Vagina (tissue), 2 donors: Measurements from ENCODE around the gene MYCN. TPM values are rescaled to one million over a fixed set of nuclear protein-coding genes. Genes with fewer than 3 reads are reported as not detected.

Experiments
- DNase-seq, 2 donors: peaks; one replicate each; pipeline ENCODE4 v3.0.0-alpha.2; 2017; ENCODE audit errors: extremely low spot score in 2 of 2
- H3K27ac ChIP-seq: fragments of 200-600 bp; sonication (generic); one replicate; pipeline ENCODE4 v1.5.1; 2019
- H3K27me3 ChIP-seq: fragments of 200-600 bp; sonication (generic); one replicate; pipeline ENCODE4 v1.5.1; 2019
- H3K36me3 ChIP-seq, 2 donors: fragments of 200-600 bp; sonication (generic); one replicate each; pipeline ENCODE4 v1.5.1; 2017 to 2019
- H3K4me1 ChIP-seq: fragments of 200-600 bp; sonication (generic); one replicate; pipeline ENCODE4 v1.5.1; 2019
- H3K4me3 ChIP-seq, 2 donors: fragments of 200-600 bp; sonication (generic); 1 replicate in 1 of 2; 2 replicates in 1 of 2; pipeline ENCODE4 v1.5.1; 2016 to 2019
- H3K9me3 ChIP-seq: fragments of 200-600 bp; sonication (generic); one replicate; pipeline ENCODE4 v1.5.1; 2019
- CTCF ChIP-seq, 3 experiments: fragments of 450-650 bp in 2 of 3; fragments of 200-600 bp in 1 of 3; sonication (generic) in 1 of 3; IDR thresholded peaks; one replicate each; pipeline ENCODE4 v1.5.1; 2017 to 2019; ENCODE audit warnings: antibody characterized with exemption in 3 of 3, mild to moderate bottlenecking in 2 of 3, moderate library complexity in 2 of 3
- POLR2A ChIP-seq, 2 donors: fragments of 450-650 bp; IDR thresholded peaks; one replicate each; pipeline ENCODE4 v1.6.1; 2017; ENCODE audit warnings: antibody characterized with exemption in 2 of 2, mild to moderate bottlenecking in 2 of 2, moderate library complexity in 2 of 2
- POLR2AphosphoS5 ChIP-seq, 2 donors: sonication (generic); formaldehyde crosslinking; IDR thresholded peaks; one replicate each; pipeline ENCODE4 v1.9.0; 2017; ENCODE audit warnings: antibody characterized with exemption in 2 of 2, mild to moderate bottlenecking in 2 of 2, low read depth in 1 of 2; ENCODE audit not compliant: insufficient read depth in 1 of 2
- intact Hi-C: fragments of 100-400 bp; cut with DNase I; formaldehyde crosslinking; loops from one replicate; pipeline ENCODE4 v1.15.1; 2023
- total RNA-seq: library from RNA; depleted of rRNA; stranded (reverse); fragments of >200 nt; gene quantifications from one replicate; pipeline ENCODE4 v1.2.3, GENCODE V29; 2016

Gene MYCN
- total RNA-seq, 1 donor from 2014 or later: 2.0 TPM

GRCh38 chr2:15893689-15894480 is 46.5 kb upstream of the MYCN start:
- no peak for DNase-seq
- TF ChIP-seq POLR2AphosphoS5 (IDR thresholded peaks at IDR 0.05; ENCODE audit: insufficient read depth in 1 of 2, low read depth in 1 of 2): no peak
- no peak for TF ChIP-seq POLR2A (IDR thresholded peaks at IDR 0.05)
- no peak for TF ChIP-seq CTCF (IDR thresholded peaks at IDR 0.05)
- intact Hi-C loops: no loop called here
- no peaks in the 10 kb centered on the region for H3K4me1 ChIP-seq
- no peaks in the 10 kb centered on the region for H3K36me3 ChIP-seq
- no peaks in the 10 kb centered on the region for H3K9me3 ChIP-seq
- no peak overlapping the region for H3K4me3 ChIP-seq
- H3K27ac ChIP-seq: no peak overlapping the region
- no peaks in the 10 kb centered on the region for H3K27me3 ChIP-seq

- Histone ChIP-seq H3K36me3 (no peaks in the 10 kb centered on the region), H3K9me3 (no peaks in the 10 kb centered on the region), H3K27ac (no peak overlapping the region), H3K4me3 (no peak overlapping the region), H3K27me3 (no peaks in the 10 kb centered on the region), H3K4me1 (no peaks in the 10 kb centered on the region)
- TF ChIP-seq POLR2A (IDR thresholded peaks at IDR 0.05): no peak
- no peak for TF ChIP-seq POLR2AphosphoS5 (IDR thresholded peaks at IDR 0.05; ENCODE audit: insufficient read depth in 1 of 2, low read depth in 1 of 2)
- TF ChIP-seq CTCF (IDR thresholded peaks at IDR 0.05): no peak
- intact Hi-C loops: no loop called here
- no peak for DNase-seq
Measured at GRCh38 chr2:15894481-15895144, 45.7 kb upstream of the MYCN start.

- DNase-seq: no peak
- H3K27me3 ChIP-seq: no peaks in the 10 kb centered on the region
- no peaks in the 10 kb centered on the region for H3K9me3 ChIP-seq
- H3K36me3 ChIP-seq: no peaks in the 10 kb centered on the region
- H3K4me3 ChIP-seq: no peak overlapping the region
- intact Hi-C loops: no loop called here
- no peak for TF ChIP-seq CTCF (IDR thresholded peaks at IDR 0.05)
- TF ChIP-seq POLR2A (IDR thresholded peaks at IDR 0.05): no peak
- no peak for TF ChIP-seq POLR2AphosphoS5 (IDR thresholded peaks at IDR 0.05; ENCODE audit: insufficient read depth in 1 of 2, low read depth in 1 of 2)
- no peaks in the 10 kb centered on the region for H3K4me1 ChIP-seq
- no peak overlapping the region for H3K27ac ChIP-seq
Measured at GRCh38 chr2:15895615-15896469, 44.5 kb upstream of the MYCN start.

- intact Hi-C loops: no loop called here
- Histone ChIP-seq H3K27me3 (no peaks in the 10 kb centered on the region), H3K4me3 (no peak overlapping the region), H3K36me3 (no peaks in the 10 kb centered on the region), H3K4me1 (no peaks in the 10 kb centered on the region), H3K9me3 (no peaks in the 10 kb centered on the region), H3K27ac (no peak overlapping the region)
- TF ChIP-seq CTCF (IDR thresholded peaks at IDR 0.05) (no peak), POLR2AphosphoS5 (IDR thresholded peaks at IDR 0.05; ENCODE audit: insufficient read depth in 1 of 2, low read depth in 1 of 2) (no peak), POLR2A (IDR thresholded peaks at IDR 0.05) (no peak)
- DNase-seq: no peak
Measured at GRCh38 chr2:15896859-15897258, 43.5 kb upstream of the MYCN start.
